G401 (cell line): Measurements from ENCODE around the gene TSPAN33. TPM values are rescaled to one million over a fixed set of nuclear protein-coding genes. Genes with fewer than 3 reads are reported as not detected.
"Not testable (repeated sequence)": the region's sequence is repeated elsewhere in the genome, so short reads cannot be mapped to it uniquely, and the experiment has no call there.

Experiments
- DNase-seq: peaks from one replicate; pipeline ENCODE4 v3.0.0-alpha.2; 2015; ENCODE audit warnings: low spot score
- in situ Hi-C: cut with HindIII; loops from 2 replicates; pipeline ENCODE4 v1.10.0; 2016; ENCODE audit warnings: low sequenced_read_pairs, mixed read lengths
- total RNA-seq: library from RNA; depleted of rRNA; stranded (reverse); fragments of >200 nt; shearing (Covaris generic); gene quantifications from 2 replicates; pipeline ENCODE4 v1.2.3, GENCODE V29; 2014

TSPAN33 gene
- total RNA-seq, 1 experiment from 2014 or later: 35.8 TPM

DNA sequence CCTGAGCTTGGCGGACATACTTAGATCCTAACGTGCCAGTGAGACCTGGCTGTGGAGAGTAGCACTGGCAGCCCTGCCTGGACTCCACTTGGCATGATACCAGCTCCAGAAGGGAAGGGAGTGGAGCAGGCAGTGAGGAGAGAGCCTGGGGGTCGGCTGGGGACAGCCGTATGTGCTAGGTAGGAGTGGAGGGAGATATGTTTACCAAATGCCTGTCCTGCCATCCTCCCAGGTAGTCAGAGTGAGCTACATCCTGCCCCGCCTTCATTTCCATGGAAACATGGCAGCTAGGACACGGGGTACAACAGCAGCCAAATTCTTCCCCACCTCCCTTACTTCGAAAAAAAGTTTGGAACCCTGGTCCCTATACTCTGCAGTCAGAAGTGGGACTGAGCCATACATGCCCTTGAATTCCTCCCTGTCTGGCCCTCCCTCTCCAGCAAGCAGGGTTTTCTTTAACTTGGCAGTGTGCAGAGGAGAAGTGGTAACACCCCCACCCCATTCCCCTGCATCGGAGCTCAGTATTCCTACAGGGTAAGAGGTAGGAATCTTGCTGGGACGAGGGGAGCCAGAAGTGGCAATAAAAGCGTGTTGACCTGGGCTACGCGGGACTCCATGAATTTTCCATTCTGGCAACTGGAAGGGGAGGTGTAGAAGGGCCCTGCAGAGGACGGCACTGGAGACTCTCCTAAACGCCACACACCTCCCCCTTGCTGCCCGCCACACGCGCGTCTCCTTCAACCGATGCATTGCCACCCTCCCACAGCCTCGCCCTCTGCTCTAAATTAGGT is 23.9 kb downstream of the TSPAN33 start:
- DNase-seq: peak; percentile 85
- in situ Hi-C loops: no loop called here

DNA sequence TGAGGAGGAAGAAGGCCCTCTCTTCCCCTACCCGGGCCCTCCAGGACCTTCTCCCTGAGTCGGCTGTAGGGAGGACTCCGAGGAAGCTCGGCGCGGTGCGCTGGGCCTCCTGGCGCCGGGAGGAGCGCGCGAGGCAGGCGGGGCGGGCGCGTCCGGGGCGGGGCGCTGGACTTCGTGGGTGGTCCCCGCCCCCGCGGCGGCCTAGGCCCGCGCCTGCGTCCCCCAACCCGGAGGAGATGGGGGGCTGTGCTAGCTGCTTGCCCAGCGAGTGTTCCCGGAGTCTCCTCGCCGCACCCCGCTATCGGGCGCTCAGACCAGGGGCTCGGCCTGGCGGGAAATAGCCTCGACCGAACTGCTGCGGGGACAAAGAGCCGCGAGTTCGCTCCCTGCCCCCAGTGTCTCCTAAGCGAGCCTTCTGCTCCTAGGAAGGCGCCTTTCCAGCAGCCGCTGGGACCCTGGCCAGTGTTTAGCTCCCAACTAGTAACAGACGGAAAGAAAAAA is 24.7 kb downstream of the TSPAN33 start:
- in situ Hi-C loops: no loop called here
- DNase-seq: peak; percentile 42

DNA sequence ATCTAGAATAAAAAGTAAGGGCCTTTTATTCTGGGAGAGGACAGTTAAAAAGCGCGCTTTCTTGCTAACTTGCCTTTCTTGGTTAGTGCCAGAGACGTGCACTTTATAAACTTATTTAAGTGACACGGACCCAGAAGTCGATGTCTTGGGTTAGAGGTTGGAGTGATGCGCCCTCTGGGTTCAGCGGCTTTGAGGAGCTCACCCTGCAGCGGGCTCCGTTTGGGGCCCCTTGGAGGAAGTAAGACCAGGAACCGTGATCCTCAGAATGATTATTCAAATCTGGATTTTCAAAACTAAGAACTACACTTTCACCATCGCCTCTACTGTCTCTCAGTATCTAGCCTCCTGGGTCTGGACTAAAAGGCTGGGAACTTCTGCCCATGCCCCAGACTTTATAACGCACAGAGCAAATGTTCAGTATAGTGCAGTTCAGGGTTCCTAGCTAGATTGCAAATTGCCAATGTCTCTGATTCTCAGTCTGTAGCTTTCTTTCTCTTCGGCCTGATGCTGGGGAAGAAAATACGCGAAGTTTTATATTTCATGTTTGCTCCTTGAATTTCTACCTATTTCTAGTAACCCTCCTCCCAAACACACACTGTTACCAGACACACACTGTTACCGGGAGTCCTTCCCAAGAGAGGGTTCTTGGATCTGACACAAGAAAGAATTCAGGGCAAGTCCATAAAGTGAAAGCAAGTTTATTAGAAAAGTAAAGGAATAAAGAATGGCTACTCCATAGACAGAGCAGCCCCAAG is 25.4 kb downstream of the TSPAN33 start:
- in situ Hi-C loops: no loop called here
- no peak for DNase-seq

DNA sequence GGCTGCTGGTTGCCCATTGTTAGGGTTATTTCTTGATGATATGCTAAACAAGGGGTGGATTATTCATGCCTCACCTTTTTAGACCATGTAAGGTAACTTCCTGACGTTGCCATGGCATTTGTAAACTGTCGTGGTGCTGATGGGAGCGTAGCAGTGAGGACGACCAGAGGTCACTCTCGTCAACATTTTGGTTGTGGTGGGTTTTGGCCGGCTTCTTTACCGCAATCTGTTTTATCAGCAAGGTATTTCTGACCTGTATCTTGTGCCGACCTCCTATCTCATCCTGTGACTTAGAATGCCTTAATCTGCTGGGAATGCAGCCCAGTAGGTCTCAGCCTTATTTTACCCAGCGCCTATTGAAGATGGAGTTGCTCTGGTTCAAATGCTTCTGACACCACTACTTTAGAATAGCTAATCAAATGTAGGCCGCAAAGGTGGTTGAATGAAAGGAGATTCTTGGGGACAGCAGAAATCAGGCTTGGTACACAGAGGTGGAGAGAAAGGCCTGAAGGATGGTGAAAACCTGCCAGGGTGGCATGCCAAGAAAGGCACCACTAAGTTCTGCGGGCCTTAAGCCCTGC is 26.0 kb downstream of the TSPAN33 start:
- in situ Hi-C loops: no loop called here
- DNase-seq: no peak

DNA sequence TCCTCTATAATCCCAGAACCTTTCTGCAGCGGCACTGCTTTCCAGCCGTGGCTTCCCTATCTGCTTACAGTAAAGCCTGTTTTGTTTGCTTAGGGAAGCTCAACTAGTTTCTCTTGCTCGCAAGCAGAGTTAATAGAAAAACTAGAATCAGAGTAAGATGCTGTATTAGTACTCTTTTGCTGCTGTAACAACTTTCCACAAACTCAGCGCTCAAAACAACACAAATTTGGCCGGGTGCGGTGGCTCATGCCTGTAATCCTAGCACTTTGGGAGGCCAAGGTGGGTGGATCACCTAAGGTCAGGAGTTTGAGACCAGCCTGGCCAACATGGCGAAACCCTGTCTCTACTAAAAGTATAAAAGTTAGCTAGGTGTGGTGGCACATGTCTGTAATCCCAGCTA is 29.4 kb downstream of the TSPAN33 start:
- in situ Hi-C loops, DNase-seq: not testable (repeated sequence)

DNA sequence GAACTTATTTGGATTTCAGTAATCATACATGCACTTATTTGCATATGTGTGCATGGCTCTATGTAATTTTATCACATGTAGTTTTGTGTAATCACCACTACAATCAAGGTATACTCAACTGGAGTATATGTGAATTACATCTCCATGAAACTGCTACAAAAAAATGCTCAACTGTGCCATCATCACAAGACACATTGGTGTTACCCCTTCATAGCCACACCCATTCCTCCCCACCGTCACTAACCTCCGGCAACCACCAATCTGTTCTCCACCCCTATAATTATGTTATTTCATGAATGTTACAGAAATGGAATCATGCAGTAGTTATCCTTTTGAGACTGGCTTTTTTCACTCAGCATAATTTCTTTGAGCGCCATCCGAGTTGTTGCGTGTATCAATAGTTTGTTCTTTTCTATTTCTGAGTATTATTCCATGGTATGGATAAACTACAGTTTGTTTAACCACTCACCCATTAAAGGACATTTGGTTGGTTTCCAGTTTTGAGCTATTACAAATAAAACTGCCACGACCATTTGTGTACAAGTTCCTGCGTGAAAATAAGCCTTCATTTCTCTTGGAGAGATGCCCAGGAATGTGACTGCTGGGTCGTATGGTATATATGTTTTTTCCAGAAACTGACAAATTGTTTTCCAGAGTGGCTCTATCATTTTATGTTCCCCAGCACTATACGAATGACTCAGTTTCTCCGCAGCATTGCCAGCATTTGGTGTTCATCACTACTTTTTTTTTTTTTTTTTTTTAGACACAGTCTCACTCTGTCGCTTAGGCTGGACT is 32.6 kb downstream of the TSPAN33 start:
- in situ Hi-C loops: no loop called here
- no peak for DNase-seq

DNA sequence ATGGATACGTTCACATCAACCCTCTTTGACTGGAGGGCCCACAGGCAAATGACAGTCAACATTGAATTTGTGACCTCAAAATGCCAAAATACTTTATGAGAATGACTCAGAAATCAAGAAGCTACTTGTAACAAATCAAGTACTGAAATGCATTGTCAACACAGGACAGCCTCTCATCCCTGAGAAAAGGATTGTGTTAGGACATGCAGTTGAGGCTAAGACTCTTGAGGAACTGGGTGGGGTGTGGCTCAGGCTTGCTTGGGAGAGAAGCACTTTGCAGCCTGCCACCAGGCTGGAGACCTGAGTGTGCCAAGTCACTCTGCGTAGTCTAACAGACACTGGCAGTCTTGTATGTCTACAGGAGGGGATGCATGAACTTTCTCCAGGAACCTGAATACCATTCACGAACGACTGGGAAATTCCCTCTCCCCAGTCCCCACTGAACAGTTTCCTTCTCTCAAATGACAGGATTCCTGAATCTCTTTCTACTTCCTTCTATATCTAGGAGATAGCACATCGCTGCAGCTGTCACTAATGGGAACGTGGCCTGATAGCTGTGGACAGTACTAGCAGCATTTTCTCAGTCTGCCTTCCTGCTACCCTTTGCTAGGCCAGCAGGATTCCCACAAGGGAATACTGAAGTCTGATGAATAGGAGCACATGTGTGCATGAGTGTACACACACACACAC is 40.6 kb downstream of the TSPAN33 start:
- in situ Hi-C loops: no loop called here
- no peak for DNase-seq

DNA sequence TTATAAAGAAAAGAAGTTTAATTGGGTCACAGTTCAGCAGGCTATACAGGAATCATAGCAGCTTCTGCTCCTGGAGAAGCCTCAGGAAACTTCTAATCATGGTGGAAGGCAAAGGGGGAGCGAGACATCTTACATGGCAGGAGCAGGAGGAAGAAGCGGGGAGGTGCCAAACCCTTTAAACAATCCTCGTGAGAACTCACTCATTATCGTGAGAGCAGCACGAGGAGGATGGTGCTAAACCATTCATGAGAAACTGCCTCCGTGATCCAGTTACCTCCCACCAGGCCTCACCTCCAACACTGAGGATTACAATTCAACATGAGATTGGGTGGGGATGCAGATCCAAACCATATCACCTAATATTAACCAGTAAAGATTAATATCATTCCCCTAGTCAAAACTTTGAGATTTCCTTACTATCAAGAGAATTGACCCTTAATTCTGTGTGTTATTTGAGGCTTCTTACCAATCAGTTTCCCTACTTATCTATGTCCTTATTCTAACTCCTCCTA is 42.3 kb downstream of the TSPAN33 start:
- DNase-seq: no peak
- in situ Hi-C loops: no loop called here

DNA sequence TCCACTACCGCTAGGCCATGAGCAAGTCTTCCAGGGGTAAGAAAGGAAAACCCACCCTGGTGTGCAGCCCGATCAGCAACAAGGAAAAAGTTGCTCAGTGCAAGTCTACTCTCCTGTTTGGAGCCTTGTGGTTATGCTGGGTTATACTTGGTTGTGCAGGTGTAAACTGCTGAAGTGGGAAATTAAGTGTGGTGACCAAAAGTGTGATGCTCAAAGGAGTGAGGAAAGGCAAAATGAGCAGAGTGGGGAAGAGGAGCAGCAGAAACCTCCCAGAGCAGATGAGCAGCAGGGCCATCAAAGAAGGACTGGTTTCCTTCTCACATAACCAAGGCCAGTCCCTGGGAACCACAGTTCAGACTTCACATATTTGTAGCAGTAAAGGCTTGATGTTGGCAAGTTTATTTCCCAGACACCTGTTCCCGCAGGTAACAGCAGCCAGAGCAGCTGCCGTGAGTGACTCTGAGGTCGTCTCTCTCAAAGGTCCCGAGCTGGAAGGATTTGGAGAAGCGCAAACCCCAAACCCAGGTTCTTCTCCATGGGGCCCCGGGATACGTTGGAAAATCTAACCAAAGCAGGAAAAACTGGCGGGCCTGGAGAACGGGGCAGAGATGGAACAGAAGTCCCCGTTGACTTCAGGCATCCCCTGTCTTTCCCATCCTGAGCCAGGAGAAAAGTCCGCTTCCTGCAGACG is 43.3 kb downstream of the TSPAN33 start:
- in situ Hi-C loops: no loop called here
- DNase-seq: peak; percentile 18

DNA sequence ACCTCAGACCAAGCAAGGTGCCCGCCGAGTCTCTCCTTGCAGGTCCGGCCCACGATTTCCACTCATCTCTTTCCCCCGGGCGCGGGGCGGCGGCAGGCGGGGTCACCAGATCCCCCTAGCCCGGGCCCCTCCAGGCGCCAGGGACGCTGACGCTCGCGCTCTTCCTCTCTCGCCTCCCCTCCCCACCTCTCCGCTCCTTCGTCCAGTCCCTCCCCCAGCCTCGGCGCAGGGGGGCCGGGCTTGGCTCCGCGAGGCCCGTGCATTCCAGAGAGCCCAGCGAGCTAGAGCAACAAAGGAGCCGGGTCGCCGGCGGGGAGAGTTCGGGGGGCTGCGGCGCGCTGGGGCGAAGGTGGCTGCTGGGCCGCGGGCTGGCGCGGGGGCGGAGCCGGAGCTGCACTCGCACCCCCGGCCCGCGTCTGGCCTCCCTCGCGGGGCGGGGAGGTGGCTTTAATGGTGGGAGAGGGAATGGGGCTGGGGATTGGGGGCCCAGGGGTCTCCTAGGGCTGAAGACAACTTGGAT is 43.9 kb downstream of the TSPAN33 start, which contains the start of gene SMO:
Gene SMO (plus strand): TSS at position 262 of the 520 bp plus-strand sequence. CDS start 519 bp downstream, outside the sequence.
- in situ Hi-C loops: no loop called here
- DNase-seq: peak; percentile 19

DNA sequence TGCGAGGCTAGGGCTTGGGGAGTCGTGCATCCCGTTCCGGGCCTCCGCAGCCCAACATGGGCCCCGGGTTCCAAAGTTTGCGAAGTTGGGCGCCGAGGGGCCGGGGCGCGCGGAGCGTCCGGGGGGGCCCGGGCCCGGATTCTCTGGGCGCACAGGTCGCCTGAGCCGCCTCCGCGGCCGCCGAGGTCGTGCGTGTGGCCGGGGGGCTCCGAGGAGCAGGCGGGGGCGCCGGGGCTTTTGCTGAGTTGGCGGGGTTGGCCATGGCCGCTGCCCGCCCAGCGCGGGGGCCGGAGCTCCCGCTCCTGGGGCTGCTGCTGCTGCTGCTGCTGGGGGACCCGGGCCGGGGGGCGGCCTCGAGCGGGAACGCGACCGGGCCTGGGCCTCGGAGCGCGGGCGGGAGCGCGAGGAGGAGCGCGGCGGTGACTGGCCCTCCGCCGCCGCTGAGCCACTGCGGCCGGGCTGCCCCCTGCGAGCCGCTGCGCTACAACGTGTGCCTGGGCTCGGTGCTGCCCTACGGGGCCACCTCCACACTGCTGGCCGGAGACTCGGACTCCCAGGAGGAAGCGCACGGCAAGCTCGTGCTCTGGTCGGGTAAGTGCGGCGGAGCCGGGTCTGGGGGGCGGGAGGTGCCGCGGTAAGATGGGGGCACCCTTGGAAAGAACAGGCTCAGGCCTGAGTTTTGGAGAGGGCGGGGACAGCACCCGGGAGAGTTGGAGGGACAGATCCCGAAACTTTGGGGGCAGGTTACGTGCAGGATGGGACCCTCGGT is 44.6 kb downstream of the TSPAN33 start:
- in situ Hi-C loops: no loop called here
- DNase-seq: no peak

DNA sequence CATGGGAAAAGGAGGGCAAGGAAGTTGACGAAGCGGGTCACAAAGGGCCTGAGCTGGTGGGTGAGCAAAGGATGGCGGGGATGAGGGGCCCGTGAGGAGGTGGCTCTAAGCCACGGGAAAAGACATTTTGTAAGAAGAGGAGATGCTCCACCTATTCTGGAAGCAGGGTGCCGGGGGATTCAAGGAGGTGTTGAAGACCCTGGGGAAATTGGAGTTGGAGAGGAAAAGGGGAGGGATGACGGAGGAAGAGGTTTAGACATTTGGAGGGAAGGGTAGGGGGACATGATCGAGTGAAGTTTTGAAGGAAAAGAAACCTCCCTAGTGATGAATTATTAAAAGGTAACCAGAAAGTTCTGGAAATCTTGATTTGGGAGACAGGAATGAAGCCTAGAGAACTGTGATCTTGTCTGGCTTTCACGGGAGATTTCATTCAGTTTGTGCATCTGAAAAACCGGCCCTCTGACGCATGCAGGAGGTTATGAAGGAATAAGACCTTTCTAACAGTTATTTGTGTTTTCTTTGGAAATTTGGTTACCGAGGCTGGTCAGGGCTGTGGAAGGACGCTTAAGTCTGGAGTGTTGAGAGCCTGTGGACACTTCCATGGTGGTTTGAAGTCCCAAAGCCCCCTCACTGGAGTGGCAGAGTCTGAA is 45.3 kb downstream of the TSPAN33 start:
- no peak for DNase-seq
- in situ Hi-C loops: no loop called here

DNA sequence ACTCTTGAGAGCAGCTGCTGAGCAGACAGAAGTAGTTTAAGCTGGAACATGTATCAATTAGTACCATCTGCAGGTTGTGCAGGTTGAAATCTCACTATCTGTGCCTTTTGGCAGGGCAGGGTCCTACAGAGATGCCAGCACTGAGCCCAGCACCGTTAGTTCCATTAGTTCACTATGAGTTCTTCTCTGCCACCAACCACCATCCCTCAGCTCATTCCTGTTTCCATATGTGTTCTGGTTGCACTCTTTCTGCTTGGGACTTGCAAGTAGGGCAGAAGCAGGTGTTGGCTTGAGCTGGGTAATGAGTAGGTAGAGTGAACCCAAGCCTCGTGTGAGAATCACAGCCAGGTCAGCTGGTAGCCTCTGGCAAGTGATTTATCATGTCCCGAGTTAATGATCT is 46.8 kb downstream of the TSPAN33 start:
- DNase-seq: no peak
- in situ Hi-C loops: no loop called here

DNA sequence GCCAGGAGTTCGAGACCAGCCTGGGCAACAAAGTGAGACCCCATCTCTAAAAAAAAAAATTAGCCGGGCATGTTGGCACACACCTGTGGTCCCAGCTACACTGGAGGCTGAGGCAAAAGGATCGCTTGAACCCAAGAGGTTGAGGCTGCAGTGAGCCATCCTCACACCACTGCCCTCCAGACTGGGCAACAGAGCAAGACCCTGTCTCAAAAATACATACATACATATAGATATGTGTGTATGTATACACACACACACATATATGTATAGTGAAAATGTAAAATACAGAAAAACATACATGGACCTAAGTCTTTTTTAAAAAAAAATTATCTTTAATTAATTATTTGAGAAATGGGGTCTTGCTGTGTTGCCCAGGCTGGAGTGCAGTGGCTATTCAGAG is 49.4 kb downstream of the TSPAN33 start:
- DNase-seq: no peak

DNA sequence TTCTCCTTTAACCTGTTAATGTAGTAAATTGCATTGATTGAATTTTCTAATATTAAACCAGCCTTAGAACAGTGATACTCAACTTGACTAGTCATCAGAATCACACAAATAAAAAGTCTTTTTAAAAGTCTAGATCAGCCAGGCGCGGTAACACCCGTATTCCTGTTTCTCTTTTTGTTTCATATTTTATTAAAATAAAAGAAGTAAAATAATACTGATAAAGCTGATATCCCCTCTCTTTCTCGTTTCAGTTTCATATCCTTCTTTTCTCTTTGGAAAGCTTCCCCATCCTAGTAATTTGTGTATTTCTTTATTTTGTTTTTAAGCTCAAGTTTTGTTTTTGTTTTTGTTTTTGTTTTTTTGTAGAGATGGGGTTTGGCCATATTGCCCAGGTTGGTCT is 53.3 kb downstream of the TSPAN33 start:
- in situ Hi-C loops: no loop called here
- no peak for DNase-seq

More for the DNA sequence above, 49.4 kb downstream of the TSPAN33 start:
- in situ Hi-C loops: no loop called here

DNA sequence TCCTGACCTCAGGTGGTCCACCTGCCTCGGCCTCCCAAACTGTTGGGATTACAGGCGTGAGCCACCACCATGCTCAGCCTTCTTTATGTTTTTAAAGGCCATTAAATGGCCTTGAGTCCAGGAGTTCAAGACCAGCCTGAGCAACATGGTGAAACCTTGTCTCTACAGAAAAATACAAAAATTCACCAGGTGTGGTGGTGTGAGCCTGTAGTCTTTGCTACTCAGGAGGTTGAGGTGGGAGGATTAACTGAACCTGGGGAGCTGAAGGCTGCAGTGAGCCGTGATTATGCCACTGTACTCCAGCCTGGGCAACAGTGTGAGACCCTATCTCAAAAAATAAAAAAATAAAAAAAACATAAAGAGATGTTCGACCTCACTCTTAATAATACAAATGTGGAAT is 54.9 kb downstream of the TSPAN33 start:
- in situ Hi-C loops: no loop called here
- DNase-seq: no peak
